HG03095 (cell line): ENCODE results near the gene FITM2.
A peak's percentile ranks its signal among the peaks of the same experiment; 100 is the strongest.
"Not testable (repeated sequence)": the region's sequence is repeated elsewhere in the genome, so short reads cannot be mapped to it uniquely, and the experiment has no call there.

Experiments used
- ATAC-seq: cut with Tn5 transposase; IDR thresholded peaks from one replicate; pipeline ENCODE4 v1.9.1; 2021; ENCODE audit warnings: moderate library complexity; ENCODE audit not compliant: unreplicated experiment

Gene FITM2

GRCh38 chr20:44310664-44311639 lies at the start of gene FITM2:
Gene FITM2, minus strand, starts transcription at chr20:44311202. Its CDS starts 54 bp downstream, at chr20:44311148.
- ATAC-seq = peak; percentile 83

- no peak for ATAC-seq
These were observed 49.2 kb upstream of the FITM2 start for GRCh38 chr20:44360221-44360620.

GRCh38 chr20:44358776-44359175 lies 47.8 kb upstream of the FITM2 start:
- ATAC-seq = no peak

GRCh38 chr20:44357555-44358125 lies 46.6 kb upstream of the FITM2 start:
- ATAC-seq = no peak

GRCh38 chr20:44357020-44357419 lies 46.0 kb upstream of the FITM2 start:
- no peak for ATAC-seq

- no peak for ATAC-seq
These were observed 45.3 kb upstream of the FITM2 start for GRCh38 chr20:44356353-44356723.

GRCh38 chr20:44355498-44356352 lies 44.7 kb upstream of the FITM2 start, which contains the start of gene HNF4A:
Gene HNF4A, plus strand, starts transcription at chr20:44355699. Its CDS starts 106 bp downstream, at chr20:44355805.
- ATAC-seq = no peak

GRCh38 chr20:44354979-44355497 lies 44.0 kb upstream of the FITM2 start:
- no peak for ATAC-seq

- ATAC-seq = no peak
These were observed 39.6 kb upstream of the FITM2 start for GRCh38 chr20:44350567-44350966.

GRCh38 chr20:44349349-44349748 lies 38.3 kb upstream of the FITM2 start:
- no peak for ATAC-seq

GRCh38 chr20:44348168-44348659 lies 37.2 kb upstream of the FITM2 start:
- no peak for ATAC-seq

- ATAC-seq = not testable (repeated sequence)
These were observed 34.9 kb upstream of the FITM2 start for GRCh38 chr20:44345941-44346340.

GRCh38 chr20:44345147-44345546 lies 34.1 kb upstream of the FITM2 start:
- ATAC-seq = no peak

GRCh38 chr20:44344723-44345122 lies 33.7 kb upstream of the FITM2 start:
- no peak for ATAC-seq

GRCh38 chr20:44343162-44343675 lies 32.2 kb upstream of the FITM2 start:
- no peak for ATAC-seq

- no peak for ATAC-seq
These were observed 31.2 kb upstream of the FITM2 start for GRCh38 chr20:44342248-44342647.

GRCh38 chr20:44336725-44337380 lies 25.9 kb upstream of the FITM2 start, which contains the start of gene R3HDML:
Gene R3HDML, plus strand, starts transcription at chr20:44337043. Its CDS starts 115 bp downstream, at chr20:44337158.
- ATAC-seq = no peak

GRCh38 chr20:44336086-44336485 lies 25.1 kb upstream of the FITM2 start:
- ATAC-seq = no peak

- ATAC-seq = no peak
These were observed 24.7 kb upstream of the FITM2 start for GRCh38 chr20:44335675-44336074.

GRCh38 chr20:44334709-44335108 lies 23.7 kb upstream of the FITM2 start:
- ATAC-seq = no peak
